ENCODE results near the gene CRK.
"Not testable (repeated sequence)": the region's sequence is repeated elsewhere in the genome, so short reads cannot be mapped to it uniquely, and the experiment has no call there.

Gene CRK

GRCh38 chr17:1462164-1463112 lies 6.4 kb upstream of the CRK start:
- DNase-seq, result peak; percentile 30

DNA sequence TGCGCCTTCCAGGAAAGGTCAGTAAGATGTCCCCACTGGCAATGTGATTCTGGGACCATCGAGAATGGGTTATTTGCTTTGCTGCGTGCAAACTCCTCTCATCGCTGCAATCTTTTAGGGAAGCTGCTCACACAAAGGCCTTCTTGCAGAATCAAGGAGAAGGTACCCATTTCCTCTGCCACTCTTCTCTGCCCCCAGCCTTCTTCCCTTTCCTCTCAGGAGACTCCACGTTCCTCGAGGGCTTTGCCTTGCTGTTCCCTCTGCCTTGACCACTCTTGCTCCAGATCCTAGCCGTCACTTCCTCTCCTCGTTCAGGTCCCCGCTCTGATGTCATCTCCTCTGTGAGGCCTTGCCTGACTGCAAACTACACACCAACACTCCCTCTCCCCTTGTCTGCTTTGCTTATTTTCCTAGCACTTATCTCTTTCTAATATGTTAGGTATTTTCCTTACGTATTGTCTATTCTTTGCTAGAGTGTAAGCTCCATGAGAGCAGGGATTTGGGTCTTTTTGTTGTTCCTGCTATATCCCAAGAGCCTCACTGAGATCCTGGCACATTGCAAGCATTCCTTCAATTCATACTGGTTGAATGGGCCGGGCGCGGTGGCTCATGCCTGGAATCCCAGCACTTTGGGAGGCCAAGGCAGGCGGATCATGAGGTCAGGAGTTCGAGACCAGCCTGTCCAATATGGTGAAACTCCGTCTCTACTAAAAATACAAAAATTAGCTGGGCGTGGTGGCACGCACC lies 5.3 kb upstream of the CRK start:
- DNase-seq, result no peak

DNA sequence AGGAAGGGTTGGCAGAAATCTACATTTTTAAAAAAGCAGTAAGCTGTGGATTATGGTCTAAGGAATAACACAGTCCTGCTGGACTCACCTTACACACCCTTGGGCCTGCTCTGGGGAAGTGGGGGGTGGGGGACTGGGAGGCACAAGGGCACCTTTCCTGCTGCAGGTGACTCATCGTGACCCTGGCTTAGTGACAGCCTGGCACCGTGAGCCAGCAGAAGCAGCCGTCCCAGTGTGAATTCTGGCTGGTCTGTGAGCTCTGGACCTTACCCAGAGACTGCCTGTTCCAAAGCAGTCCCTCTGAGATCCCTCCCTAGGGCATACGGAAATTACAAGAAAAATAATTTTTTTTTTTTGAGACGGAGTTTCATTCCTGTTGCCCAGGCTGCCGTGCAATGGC lies 4.2 kb upstream of the CRK start:
- DNase-seq, result no peak

DNA sequence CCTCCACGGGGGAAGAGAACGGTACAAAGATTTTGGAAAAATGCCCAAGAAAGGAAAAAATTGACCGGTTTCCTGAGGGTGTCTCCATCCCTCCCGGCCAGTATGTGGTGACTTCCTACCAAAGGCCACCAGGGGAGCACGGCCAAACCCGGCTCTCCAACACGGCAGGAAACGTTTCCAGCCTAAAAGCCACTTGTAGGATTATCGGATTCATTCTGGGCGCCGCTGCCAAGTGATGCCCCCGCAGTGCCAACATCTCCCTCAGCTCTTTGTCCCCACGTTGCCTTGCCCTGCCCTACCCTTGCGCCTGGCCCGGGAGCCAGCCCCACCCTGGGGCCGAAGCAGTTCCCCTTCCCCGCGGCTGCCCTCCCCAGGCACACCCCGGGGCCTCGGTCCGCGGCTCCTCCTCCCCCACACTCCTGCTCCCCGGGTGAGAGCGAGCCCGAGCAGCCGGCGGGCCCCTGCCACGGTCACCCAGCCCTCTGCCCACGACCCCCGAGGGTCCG lies 688 bp downstream of the CRK start:
- peak; percentile 61 for DNase-seq

- no peak for DNase-seq
Measured at GRCh38 chr17:1454541-1454940, 1.5 kb downstream of the CRK start.

- DNase-seq, result not testable (repeated sequence)
Measured at GRCh38 chr17:1453694-1454093, 2.3 kb downstream of the CRK start.

DNA sequence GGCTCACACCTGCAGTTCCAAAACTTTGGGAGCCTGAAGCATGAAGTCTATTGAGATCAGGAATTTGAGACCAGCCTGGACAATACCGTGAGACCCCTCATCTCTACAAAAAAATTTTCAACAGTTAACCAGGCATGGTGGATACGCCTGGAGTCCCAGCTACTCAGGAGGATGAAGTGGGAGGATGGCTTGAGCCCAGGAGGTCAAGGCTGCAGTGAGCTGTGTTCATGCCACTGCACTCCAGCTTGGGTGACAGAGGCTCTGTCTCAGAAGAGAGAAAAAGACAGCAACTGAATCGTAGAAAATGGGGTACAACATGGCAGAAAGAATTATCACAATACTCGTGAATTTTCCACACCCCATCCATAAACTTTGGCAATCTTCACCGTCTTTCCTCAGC lies 3.2 kb downstream of the CRK start:
- no peak for DNase-seq

DNA sequence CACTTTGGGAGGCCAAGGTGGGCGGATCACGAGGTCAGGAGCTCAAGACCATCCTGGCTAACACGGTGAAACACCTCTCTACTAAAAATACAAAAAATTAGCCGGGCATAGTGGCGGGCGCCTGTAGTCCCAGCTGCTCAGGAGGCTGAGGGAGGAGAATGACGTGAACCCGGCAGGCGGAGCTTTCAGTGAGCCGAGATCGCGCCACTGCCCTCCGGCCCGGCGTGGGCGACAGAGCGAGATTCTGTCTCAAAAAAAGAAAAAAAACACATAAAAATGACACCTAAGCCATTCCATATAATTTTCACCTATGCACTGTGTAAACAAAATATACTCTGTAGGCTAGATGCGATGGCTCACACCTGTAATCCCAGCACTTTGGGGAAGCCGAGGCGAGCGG lies 5.8 kb downstream of the CRK start:
- DNase-seq, result not testable (repeated sequence)

DNA sequence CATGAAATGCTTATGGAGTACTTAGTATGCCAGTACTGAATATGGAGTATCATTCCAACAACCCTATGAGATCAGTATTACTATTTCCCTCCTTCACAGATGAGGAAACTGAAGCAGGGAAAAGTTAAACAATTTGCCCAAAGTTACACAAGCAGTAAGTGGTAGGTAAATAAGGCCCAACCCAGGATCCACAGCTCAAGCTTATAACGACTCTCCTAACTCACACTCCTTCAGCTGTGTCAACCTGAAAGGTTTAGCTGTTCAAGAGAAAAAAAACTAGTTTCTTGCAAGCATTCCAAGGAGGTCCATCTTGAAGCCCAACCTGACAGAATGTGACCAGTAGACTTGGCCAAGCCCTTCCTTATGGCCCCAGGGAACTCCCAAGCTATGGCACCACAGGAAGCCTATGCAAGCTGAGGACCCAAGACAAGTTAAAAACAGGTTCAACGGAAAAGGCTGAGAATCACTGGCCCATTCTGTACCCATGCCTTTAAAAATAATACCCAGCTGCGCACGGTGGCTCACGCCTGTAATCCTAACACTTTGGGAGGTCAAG lies 6.5 kb downstream of the CRK start:
- DNase-seq, result no peak

DNA sequence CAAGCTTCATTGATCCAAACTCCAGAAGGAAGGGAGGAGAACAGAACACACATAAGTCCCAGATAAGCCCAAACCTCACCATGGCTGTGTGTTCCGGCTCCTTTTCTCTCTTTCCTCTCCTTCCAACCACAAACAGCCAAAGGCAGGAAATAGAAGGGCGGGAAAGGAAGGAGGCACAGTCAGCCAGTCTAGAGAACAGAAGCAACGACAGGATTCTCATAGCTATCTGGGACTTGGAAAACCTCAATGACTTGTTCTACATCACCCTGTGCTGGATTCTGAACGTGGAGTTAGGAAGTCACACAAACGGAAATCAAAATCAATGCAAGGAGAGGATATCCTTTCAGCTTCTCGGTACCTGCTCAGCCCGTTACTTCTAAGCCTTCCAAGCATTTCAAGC lies 9.0 kb downstream of the CRK start:
- DNase-seq, result no peak

GRCh38 chr17:1446201-1446600 lies 9.8 kb downstream of the CRK start:
- DNase-seq, result no peak

GRCh38 chr17:1445695-1446094 lies 10.3 kb downstream of the CRK start:
- DNase-seq, result not testable (repeated sequence)

DNA sequence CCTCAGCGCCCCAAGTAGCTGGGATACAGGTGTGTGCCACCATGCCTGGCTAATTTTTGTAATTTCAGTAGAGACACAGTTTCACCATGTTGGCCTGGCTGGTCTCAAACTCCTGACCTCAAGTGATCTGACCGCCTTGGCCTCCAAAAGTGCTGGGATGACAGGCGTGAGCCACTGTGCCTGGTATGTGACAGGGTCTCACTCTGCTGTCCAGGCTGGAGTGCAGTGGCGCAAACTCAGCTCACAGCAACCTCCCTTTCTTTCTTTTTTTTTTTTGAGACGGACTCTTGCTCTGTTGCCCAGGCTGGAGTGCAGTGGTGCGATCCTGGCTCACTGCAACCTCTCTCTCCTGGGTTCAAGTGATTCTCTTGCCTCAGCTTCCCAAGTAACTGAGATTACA lies 13.3 kb downstream of the CRK start:
- DNase-seq, result not testable (repeated sequence)

- no peak for DNase-seq
Measured at GRCh38 chr17:1442187-1442586, 13.8 kb downstream of the CRK start.

DNA sequence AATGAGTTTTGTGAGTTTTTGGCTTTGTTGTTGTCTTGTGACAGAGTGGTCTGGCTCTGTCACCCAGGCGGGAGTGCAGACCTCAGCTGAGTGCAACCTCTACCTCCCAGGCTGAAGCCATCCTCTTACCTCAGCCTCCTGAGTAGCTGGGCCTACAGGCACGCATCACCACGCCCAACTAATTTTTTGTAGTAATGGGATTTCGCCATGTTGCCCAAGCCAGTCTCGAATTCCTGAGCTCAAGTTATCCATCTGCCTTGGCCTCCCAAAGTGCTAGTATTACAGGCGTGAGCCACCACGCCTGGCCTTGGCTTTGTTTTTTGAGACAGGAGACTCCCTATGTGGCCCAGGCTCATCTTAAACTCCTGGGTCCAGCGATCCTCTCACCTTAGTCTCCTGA lies 15.1 kb downstream of the CRK start:
- DNase-seq, result no peak

GRCh38 chr17:1438593-1439083 lies 17.4 kb downstream of the CRK start:
- no peak for DNase-seq

DNA sequence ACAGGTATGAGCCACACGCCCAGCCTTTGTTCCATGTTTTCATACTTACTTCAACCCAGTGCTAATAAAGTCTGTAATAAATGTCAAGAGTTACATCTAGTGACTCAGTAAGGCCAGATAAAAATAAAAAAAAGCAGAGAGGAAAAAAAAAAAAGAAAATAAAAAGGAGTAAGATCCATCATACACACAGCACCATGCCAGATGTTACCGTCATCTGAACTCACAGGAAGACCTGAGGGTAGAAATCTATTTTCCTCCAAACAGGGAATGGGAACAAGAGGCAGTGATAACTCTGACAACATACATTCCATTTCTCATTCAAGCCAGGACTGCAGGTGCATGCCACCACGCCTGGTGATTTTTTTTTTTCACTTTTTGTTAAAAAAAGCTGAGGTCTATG lies 20.7 kb downstream of the CRK start:
- DNase-seq, result no peak

- DNase-seq, result no peak
Measured at GRCh38 chr17:1434150-1434549, 21.9 kb downstream of the CRK start.

DNA sequence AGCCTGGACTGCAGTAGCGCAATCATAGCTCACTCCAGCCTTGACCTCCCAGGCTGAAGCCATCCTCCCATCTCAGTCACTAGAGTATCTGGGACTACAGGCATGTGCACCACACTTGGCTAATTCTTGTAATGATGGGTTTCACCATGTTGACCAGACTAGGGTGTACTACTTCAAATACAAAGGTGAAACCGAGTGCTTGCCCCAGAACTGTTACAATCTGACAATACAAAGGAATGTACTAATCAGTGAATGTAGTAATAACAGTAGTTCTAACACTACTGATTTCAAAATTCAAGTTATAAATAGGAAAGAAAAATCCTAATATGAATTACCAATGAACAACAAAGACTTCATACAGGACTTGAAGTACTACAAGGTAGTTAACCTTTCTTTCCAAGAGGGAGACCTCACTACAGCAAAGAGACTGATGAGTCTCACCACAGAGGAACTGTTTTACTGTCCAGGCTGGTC lies 24.4 kb downstream of the CRK start:
- DNase-seq, result no peak

- no peak for DNase-seq
Measured at GRCh38 chr17:1423456-1424135, 32.4 kb downstream of the CRK start.

GRCh38 chr17:1422885-1423284 lies 33.1 kb downstream of the CRK start:
- DNase-seq, result peak; percentile 36

GRCh38 chr17:1421470-1421869 lies 34.6 kb downstream of the CRK start:
- no peak for DNase-seq

DNA sequence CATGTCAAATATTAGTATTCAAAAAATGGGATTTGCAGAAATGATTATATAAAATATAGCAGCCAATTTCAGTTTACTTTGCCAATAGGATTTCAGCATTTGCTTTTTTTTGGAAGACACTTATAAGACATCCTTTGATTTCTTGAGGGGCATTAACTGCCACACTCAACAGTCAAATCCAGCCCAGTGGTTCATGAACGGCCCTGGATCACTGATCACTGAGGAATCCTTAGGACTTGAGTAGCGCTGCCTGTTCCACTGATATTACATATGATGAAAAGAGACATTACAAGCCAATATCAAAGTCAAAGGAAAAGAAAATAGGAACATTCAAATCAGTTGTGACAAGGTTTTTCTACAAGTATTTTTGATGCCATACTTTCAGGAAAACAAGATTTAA lies 35.1 kb downstream of the CRK start:
- no peak for DNase-seq
